ENCODE measurements around the gene KLHL8. TPM values are rescaled to one million over a fixed set of nuclear protein-coding genes. Genes with fewer than 3 reads are reported as not detected.
A peak's percentile ranks its signal among the peaks of the same experiment; 100 is the strongest.
"Not testable (repeated sequence)": the region's sequence is repeated elsewhere in the genome, so short reads cannot be mapped to it uniquely, and the experiment has no call there.

KLHL8 gene
- total and polyA plus RNA-seq, 12 donors: 2.4 to 15.0 (median 11.7) TPM

GRCh38 chr4:87225936-87226335 is 5.5 kb upstream of the KLHL8 start:
- Histone ChIP-seq H3K4me1 (peaks cover 0 to 5% (median 0%) of the 10 kb centered on the region in 9 donors), H3K27me3 (no peaks in the 10 kb centered on the region), H3K4me3 (no peak overlapping the region), H3K36me3 (no peaks in the 10 kb centered on the region), H3K27ac (no peak overlapping the region), H3K9me3 (no peaks in the 10 kb centered on the region)
- 93 to 95% methylated on average over 5 of the region's 5 CpGs for WGBS, 2 donors
- TF ChIP-seq CTCF (IDR thresholded peaks at IDR 0.05): no peak
- intact Hi-C loops (cut with DNase I): no loop called here
- DNase-seq (no peak), ATAC-seq (no peak)

DNA sequence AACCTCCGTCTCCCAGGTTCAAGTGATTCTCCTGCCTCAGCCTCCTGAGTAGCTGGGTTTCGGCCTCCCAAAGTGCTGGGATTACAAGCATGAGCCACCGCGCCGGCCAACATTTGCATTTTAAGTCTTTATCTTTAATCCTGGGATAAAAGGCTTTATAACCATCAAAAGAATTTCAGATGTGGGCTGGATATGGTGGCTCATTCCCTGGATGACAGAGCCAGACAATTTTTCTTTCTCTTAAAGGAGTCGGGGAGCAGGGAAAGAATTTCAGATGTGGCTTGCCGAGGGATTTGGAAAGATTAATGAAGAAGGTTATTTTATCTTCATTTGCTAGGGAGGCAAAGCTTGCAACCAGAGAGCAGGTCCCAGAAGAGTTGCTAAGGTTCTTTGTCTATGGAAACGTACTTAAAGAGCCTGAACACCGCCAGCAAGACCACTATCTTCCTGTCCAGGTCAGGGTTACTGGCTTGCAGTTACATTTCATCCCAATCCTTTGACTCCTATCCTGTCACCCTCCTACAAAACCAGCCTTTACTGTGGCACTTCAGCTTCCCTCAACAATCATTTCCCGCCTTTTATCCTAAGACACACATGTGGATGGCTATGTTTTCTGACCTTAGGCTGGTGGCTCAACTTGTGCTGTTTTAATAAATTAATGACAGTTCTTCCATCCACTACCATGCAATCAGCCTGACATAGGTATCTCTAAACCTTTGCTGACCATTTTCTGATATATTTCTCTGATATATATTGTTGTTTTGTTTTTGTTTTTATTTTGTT is 3.9 kb upstream of the KLHL8 start:
- no peak for DNase-seq
- intact Hi-C loops (cut with DNase I): loop anchor here in 1 of 10 donors (5.0 kb wide), 1 partner anchor 72 kb away; no protein-coding TSS in a partner anchor
- no peak overlapping the region for H3K27ac ChIP-seq
- 74 to 75% methylated on average over 10 of the region's 10 CpGs for WGBS, 2 donors
- H3K27me3 ChIP-seq: no peaks in the 10 kb centered on the region
- no peaks in the 10 kb centered on the region for H3K36me3 ChIP-seq
- no peak for TF ChIP-seq CTCF (IDR thresholded peaks at IDR 0.05)
- H3K4me1 ChIP-seq: peaks cover 0 to 9% (median 3%) of the 10 kb centered on the region in 9 donors
- H3K4me3 ChIP-seq: no peak overlapping the region
- ATAC-seq: no peak
- no peaks in the 10 kb centered on the region for H3K9me3 ChIP-seq

DNA sequence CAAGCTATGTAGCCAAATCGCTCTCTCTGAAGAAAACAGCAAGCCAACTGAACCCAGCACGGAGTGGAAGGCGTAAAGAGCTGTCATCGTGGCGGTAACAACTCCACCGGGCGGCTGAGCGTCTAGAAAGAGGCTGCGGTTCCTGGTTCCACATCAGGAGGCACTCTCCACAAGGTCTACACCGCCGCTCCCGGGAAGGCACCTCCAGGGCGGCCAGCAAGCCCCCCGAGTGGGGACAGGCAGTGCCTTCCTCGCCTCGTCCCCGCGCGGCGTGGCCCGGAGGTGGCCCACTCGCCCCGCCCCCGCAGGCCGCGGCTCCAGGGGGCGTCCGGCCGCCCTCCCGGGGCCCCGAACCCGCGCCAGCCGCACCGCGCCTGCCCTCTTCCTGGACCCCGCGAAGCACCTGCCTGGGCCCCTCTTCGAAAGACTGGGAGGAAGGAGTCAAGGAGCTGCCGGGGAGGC is 755 bp downstream of the KLHL8 start:
- H3K9me3 ChIP-seq: no peaks in the 10 kb centered on the region
- peak in 3 of 9 donors; percentile 21 to 31 (median 26) for TF ChIP-seq CTCF (IDR thresholded peaks at IDR 0.05)
- no peaks in the 10 kb centered on the region for H3K36me3 ChIP-seq
- DNase-seq (peak; percentile 42 to 45), ATAC-seq (peak; percentile 15 to 68 (median 37))
- H3K4me1 ChIP-seq: peaks cover 0 to 18% (median 12%) of the 10 kb centered on the region in 9 donors
- WGBS, 2 donors: 0 to 1% methylated on average over 40 of the region's 40 CpGs
- no peaks in the 10 kb centered on the region for H3K27me3 ChIP-seq
- peak overlapping the region; percentile 32 to 94 (median 94) for H3K27ac ChIP-seq
- H3K4me3 ChIP-seq: peak overlapping the region; percentile 77 to 99 (median 92)
- intact Hi-C loops (cut with DNase I): loop anchor here in 3 of 10 donors (2.0 to 10.0 kb wide), 4 partner anchors 67 to 285 kb away; partner anchors contain the start of gene AFF1 (in 1 of the 3)

DNA sequence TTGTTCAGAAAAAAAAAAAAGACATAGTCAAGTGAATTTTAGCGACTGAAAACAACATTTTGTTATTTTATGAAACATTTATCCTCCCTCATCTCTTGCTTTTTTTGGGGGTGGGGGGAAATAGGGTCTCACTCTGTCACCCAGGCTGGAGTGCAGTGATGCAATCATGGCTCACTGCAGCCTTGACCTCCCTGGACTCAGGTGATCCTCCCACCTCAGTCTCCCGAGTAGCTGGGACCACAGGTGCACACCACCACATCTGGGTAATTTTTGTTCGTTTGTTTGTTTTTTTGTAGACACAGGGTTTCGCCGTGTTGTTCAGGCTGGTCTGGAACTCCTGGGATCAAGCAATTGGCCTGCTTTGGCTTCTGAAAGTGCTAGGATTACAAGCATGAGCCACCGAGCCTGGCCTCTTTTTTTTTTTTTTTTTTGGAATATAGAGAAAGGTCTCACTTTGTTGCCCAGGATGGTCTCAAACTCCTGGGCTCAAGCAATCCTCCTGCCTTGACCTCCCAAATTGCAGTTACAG is 3.1 kb downstream of the KLHL8 start:
- not testable (repeated sequence) for H3K27me3 ChIP-seq, H3K9me3 ChIP-seq, H3K27ac ChIP-seq, DNase-seq, ATAC-seq, H3K4me3 ChIP-seq, H3K36me3 ChIP-seq
- 87 to 91% methylated on average over 6 of the region's 6 CpGs for WGBS, 2 donors
- H3K4me1 ChIP-seq: peaks cover 3 to 38% (median 26%) of the 10 kb centered on the region in 9 donors
- intact Hi-C loops (cut with DNase I): loop anchor here in 1 of 10 donors (10.0 kb wide), 1 partner anchor 212 kb away; no protein-coding TSS in a partner anchor

Measured in heart right ventricle (tissue), 16 donors.